Epidermal melanocyte (primary cell): Measurements from ENCODE around the gene ADGRA1.

Experiments used
- DNase-seq: peaks from one replicate; pipeline ENCODE4 v3.0.0; 2011; ENCODE audit warnings: low spot score; ENCODE audit not compliant: insufficient read length

Gene ADGRA1

GRCh38 chr10:133160826-133161471, 73.2 kb downstream of the ADGRA1 start:
- DNase-seq, result no peak

- DNase-seq, result no peak
These were observed 73.9 kb downstream of the ADGRA1 start for GRCh38 chr10:133161486-133162109.

- DNase-seq, result no peak
These were observed 74.6 kb downstream of the ADGRA1 start for GRCh38 chr10:133162178-133162909.

- DNase-seq, result no peak
These were observed 75.5 kb downstream of the ADGRA1 start for GRCh38 chr10:133162910-133163856.

GRCh38 chr10:133163889-133164815, 76.4 kb downstream of the ADGRA1 start:
- DNase-seq, result no peak

GRCh38 chr10:133164816-133165555, 77.3 kb downstream of the ADGRA1 start:
- no peak for DNase-seq

- DNase-seq, result no peak
These were observed 78.1 kb downstream of the ADGRA1 start for GRCh38 chr10:133165556-133166503.

GRCh38 chr10:133166504-133166827, 78.7 kb downstream of the ADGRA1 start:
- no peak for DNase-seq

GRCh38 chr10:133166828-133167692, 79.3 kb downstream of the ADGRA1 start:
- no peak for DNase-seq

- DNase-seq, result no peak
These were observed 80.2 kb downstream of the ADGRA1 start for GRCh38 chr10:133167693-133168616.

- DNase-seq, result no peak
These were observed 80.9 kb downstream of the ADGRA1 start for GRCh38 chr10:133168617-133169031.

GRCh38 chr10:133169173-133169947, 81.6 kb downstream of the ADGRA1 start:
- no peak for DNase-seq

- DNase-seq, result no peak
These were observed 82.4 kb downstream of the ADGRA1 start for GRCh38 chr10:133170092-133170491.

GRCh38 chr10:133173860-133174640, 86.3 kb downstream of the ADGRA1 start:
- no peak for DNase-seq

GRCh38 chr10:133174689-133175263, 87.1 kb downstream of the ADGRA1 start:
- DNase-seq, result no peak
